ENCODE measurements around the gene AKAP7.

DNA sequence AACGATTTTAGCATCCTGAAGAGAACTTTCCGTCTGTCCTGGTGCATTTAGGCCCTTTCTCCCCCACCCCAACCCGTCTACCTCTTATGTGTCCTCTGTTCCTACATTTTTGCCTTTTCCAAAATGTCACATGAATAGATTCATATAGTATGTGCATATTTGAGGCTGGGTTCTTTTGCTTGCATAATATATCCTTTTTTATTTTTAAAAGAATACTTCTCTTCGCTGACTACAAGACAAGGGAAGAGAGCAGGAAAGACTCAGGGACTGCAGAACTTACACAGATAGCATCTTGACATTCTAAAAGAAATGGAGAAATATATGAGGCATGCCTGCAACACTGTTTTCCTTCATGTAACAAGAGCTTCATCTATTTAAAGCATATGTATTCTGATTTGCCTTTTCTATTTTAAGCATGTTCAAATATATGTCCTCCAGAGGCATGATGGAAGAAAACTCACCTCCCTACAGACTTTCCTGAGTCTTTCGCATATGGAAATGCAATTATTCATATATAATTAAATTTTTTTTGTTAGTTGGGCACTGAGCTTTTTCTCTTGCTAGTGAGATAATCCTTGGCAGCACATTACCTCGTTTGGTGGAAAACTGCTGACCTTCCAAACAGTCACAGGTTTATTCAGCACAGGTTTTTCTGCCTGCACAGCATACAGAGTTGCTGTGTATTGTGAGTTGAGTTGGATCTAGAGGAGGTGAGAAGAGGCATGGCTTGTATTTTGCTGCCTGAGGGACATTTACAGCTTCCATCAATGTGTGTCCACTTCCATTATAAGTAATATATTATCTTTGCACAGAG lies 170.0 kb downstream of the AKAP7 start:
- no peak for TF ChIP-seq POLR2AphosphoS5 (IDR thresholded peaks at IDR 0.05)
- no peak for TF ChIP-seq CTCF (IDR thresholded peaks at IDR 0.05)
- TF ChIP-seq EP300 (IDR thresholded peaks at IDR 0.05), result no peak

Data from gastroesophageal sphincter (tissue), 3 donors.